GM18909 (cell line): ENCODE measurements around the gene PRELP.
"Not testable (repeated sequence)": the region's sequence is repeated elsewhere in the genome, so short reads cannot be mapped to it uniquely, and the experiment has no call there.

Experiments used
- ATAC-seq: cut with Tn5 transposase; IDR thresholded peaks from one replicate; pipeline ENCODE4 v1.9.1; 2021; ENCODE audit warnings: mild to moderate bottlenecking; ENCODE audit not compliant: unreplicated experiment, poor library complexity

PRELP gene

DNA sequence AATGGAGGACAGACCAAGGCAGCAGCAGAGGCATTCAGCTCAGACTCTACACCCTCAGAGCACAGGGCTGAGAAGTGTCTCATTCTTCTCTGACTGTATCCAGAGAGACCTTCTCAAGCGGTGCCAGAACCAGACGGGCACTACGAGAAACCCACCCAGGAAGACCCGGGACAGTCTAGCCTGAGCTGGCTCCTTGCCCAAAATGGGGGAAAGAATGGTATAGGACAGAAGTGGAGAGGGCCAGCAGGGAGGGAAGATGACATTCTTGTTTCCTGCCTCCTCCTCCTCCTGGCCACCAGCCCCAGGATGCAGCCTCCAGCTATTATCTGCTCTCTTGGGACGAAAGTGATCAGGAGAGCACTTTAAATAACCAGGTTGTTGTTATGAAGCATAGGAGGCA, 22.6 kb upstream of the PRELP start:
- ATAC-seq, result no peak

- ATAC-seq, result no peak
These were observed 22.0 kb upstream of the PRELP start for GRCh38 chr1:203453616-203454015.

DNA sequence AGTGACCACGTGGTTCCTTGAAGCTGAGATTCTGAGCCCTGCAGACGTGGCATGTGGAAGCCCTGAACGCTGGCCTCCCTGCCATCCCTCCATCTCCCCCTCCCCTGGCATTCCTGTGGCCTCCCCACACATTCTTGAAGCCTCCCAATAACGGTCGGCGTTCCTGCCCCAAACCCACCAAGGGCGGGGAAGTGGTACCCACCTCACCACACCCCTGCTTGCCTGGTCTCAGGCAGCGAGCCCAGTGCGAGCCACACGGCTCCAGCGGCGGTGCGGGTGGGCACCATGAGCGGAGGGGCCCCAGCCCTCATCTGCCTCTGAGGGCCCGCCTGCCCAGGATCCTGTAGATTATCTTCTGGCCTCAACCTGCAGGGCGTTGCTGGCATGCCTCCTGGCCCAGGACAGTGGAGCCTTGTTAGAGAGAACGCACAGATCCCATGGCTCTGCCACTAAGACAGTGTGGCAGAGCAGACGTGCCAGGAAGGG, 20.6 kb upstream of the PRELP start:
- no peak for ATAC-seq

DNA sequence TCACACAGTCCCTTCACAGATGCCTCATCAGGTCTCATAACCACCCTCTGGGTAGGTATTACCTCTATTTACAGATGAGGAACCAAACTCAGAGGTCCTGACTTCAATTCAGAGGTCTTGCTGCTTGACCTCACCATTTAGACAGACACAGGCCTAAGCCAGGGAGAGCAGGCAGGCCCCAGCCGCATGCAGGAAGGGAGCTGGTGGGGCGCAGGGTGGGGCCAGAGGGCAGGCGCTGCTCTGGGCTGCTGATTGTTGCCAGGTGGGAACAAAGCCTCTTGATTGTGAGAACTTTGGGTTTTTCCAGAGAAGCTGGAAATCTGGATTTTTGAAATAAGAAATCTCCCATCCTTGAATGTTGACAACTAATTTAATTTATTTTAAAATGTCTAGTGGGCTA, 19.9 kb upstream of the PRELP start:
- ATAC-seq, result no peak

DNA sequence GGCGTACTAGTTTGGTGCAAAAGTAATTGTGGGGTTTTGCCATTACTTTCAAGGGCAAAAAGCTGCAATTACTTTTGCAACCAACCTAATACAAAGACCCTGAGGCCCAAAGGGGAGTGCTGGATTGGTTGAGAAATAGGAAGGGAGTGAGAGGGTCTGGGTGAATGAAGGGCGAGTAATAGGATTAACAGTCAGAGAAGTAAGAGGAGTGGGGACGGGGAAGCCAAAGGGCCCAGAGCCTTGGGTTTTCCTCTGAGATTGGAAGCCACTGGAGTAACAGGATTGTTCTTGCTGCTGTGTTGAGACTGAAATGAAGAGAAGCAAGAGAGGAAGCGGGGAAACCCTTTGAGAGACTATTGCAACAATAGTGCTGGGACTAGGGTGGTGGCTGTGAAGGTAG, 19.0 kb upstream of the PRELP start:
- no peak for ATAC-seq

DNA sequence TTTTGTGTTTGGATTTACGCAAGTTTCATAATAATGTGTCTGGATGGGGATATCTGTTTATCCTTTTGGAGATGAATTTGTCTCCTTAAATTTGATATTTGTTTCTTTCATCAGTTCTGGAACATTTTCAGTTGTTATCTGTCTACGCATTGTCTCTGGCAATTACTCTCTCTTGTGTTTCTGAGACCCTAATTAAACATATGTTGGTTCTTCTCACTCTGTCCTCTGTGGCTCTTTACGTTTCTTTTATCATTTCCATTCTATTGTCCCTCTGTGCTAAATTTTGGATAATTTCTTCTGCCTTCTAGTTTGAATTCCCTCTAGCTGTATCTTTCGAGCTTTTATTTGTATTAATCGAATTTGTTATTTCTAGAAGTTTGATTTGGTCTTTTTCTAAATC, 17.5 kb upstream of the PRELP start:
- ATAC-seq, result no peak

DNA sequence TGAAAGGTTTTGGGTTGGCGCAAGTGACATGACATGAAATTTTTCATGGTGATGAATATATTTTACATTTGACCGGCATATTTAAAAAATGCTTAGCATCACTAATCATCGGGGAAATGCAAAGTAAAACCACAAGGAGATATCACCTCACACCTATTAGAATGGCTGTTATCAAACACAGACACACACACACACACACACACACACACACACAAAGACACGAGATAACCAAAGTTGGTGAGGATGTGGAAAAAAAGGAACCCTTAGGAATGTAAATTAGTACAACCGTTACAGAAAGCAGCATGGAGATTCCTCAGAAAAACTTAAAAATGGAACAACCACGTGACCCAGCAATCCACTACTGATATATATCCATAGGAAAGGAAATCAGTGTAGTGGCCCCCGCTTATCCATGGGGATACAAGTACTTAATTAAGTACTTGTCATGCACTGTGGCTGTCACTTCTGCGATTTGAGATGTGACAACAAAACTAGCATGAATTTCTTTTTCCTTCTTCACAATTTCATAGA, 15.9 kb upstream of the PRELP start:
- ATAC-seq, result no peak

DNA sequence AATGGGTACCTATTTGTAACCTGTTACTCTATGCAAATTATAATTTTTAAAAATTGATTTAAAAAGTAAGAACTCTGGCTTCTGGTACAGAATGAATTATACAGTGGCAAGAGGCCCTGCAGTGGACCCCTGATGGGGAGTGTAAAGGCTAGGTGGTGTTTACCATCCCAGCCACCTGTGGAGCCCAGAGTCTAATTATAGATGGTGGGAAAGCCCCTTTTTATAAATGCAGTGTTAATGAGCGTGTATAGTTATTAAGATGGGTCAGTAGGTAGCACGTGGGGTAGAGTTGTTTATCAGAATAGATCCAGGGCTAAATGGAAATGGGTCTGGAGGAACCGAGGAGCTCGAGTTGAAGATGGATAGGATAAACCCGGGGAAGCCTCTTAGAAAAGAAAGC, 13.9 kb upstream of the PRELP start:
- ATAC-seq, result no peak

- ATAC-seq, result no peak
These were observed 13.5 kb upstream of the PRELP start for GRCh38 chr1:203462143-203462542.

GRCh38 chr1:203462878-203463277, 12.7 kb upstream of the PRELP start:
- ATAC-seq, result no peak

- no peak for ATAC-seq
These were observed 12.0 kb upstream of the PRELP start for GRCh38 chr1:203463469-203464062.

GRCh38 chr1:203464226-203464625, 11.4 kb upstream of the PRELP start:
- no peak for ATAC-seq

- no peak for ATAC-seq
These were observed 10.9 kb upstream of the PRELP start for GRCh38 chr1:203464743-203465142.

DNA sequence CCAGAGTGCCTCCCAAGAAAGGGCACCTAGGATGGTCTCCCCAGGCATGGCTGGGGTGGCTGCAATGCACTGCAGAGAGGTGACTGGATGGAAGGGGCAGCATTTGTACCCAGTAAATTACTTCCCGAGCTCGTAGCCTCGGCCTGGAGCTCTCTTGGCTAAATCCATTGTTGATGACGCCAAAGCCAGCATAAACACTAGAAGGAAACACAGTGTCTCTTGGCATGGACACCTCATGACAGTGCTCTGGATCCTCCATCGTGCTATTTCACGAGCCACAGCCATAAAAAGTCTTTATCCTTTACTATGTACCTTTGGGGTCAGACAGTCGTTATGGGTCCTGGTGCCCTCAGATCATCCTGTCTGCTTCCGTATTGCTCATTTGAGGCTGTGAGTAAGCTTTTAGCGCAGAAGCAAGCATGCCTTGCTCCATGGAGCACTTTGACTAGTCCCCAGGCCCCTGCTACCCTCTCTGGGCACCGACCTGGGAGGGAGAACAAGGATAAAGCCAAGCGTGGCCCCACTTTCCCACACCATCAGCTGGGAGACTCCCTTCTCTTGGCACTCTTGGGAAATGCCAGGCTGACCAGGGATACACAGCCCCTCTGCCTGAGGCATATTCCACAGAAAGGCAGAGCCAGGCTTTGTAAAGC, 10.3 kb upstream of the PRELP start:
- ATAC-seq, result no peak

DNA sequence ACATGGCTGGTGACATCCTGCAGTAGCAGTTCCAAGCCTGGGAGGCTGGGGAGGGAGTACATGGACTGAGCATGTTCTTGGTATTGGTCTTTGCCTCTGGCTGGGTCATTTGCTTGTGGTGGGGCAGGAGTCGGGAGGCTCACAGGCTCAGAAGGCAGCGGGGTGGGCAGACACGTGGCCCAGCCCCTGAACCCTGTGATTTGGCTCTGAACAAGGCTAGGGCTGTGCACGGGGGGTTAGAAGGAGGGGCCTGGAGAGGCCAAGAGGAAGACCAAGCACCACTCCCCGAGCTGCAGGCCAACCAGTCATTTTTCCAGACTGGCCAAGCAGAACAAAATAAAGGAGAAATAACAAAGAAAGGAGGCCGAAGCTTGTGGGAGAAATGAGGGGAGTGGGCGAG, 9.7 kb upstream of the PRELP start:
- no peak for ATAC-seq

DNA sequence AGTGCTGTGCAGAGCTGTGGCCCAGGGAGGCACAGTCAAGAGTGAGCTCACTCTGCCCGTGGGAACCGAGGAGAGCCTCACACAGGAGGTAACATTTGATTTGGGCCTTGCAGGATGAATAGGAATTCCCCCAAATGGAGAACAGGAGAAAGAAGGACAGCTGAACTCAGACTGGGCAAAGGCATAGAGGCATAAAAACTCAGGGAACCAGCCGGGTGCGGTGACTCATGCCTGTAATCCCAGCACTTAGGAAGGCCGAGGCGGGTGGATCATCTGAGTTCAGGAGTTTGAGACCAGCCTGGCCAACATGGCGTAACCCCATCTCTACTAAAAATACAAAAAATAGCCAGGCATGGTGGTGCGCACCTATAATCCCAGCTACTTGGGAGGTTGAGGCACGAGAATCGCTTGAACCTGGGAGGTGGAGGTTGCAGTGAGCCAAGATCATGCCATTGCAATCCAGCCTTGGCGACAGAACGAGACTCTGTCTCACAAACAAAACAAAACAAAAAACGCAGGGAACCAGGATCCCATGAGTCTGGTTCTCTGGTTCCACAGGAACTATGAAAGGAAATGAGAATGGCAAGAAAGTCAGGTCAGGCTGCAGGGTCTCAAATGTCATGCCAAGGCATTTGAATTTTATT, 8.6 kb upstream of the PRELP start:
- ATAC-seq, result not testable (repeated sequence)

DNA sequence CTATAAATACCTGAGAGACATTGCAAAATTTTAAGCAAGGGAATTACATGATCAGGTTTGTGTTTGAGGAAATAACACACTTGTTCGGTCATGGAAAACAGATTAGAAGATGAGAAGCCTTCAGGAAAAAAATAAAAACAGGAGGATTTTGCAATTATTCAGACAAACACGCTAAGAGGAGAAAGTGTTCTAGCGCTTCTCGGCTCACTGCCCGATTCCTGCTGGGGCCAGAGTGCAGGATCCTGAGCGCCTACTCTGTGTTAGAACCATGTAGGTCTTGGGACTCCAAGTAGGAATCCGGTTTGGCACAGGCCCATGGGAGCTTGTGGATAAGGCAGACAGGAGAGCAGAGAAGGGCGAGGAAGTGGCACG, 8.1 kb upstream of the PRELP start:
- ATAC-seq, result no peak

GRCh38 chr1:203468326-203468725, 7.3 kb upstream of the PRELP start:
- no peak for ATAC-seq

GRCh38 chr1:203470240-203470639, 5.4 kb upstream of the PRELP start:
- ATAC-seq, result no peak

DNA sequence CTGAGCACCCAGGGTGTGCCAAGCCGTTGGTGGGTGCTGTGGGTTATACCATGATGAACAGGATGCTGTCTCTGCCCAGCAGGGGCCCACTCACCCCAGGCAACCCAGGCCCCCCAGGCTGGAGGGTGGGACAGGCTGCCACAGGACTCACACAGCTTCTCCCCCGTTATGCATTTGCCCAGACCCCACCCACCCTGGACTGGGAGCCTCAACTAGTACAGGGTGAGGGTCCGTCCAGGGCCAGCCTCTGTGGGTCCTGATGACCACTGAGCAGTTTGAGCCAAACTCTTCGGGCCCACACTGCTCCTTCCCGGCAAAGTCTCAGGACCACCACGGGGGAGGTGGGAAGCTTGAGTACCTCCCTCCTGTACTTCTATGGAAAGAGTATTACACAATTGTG, 3.8 kb upstream of the PRELP start:
- ATAC-seq, result no peak

DNA sequence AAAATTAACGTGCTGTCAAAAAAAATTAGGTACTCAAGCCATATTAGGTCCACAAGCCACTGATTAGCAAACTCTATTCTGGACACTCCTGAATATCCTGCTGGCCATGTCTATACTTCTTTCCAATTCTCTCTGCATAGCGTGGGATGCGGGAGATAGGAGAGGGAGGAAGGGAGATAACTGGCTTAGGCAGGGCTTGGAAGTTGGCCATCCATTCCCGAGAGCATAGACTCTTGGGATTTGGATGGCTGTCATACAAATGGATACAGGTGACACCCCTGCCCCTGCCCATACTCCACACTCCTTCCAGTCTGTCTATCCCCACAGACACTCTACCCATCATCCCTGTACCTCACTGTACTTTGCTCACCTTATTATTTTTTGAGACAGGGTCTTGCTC, 2.3 kb upstream of the PRELP start:
- no peak for ATAC-seq
